ENCODE results near the gene RNU6-8. TPM values are rescaled to one million over a fixed set of nuclear protein-coding genes. Genes with fewer than 3 reads are reported as not detected.
A peak's percentile ranks its signal among the peaks of the same experiment; 100 is the strongest.

RNU6-8 gene
- total RNA-seq, 1 experiment from 2014 or later, result not detected

DNA sequence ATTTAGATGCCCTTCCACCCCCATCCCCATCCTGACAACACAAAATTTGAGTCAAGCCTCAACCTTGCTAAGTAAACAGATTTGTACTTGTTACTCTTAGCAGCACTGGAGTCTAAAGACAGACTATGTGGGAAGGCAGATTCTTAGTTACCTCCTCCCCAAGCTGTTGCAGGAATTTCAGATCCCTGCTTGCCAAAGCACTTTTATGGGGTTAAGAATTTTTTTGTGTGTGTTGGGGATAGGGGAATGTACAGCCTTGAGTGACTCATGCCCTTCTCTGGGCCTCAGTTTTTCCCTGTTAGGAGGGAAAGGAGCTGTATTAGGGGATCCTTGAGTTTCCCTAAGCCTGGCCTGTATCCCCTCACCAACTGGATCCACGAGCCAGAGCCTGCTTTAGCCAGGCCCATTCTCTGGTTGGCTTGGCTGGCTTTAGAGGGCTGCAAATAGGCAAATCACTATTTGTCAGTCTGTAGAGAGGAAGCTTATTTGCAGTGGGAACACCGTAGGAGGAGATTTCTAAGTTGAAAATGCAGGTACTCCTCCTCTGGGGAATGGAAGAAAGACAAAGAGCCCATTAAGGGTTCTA lies 27.7 kb upstream of the RNU6-8 start:
- no CpG with 5 or more reads among the region's 2 CpGs for WGBS (ENCODE audit: extremely low coverage, insufficient read length, low lambda C conversion rate)
- Histone ChIP-seq H2BK5ac (ENCODE audit: insufficient read length, low read length) (no peak overlapping the region), H3K27ac (ENCODE audit: insufficient read length, low read depth, low read length) (no peak overlapping the region), H2BK15ac (ENCODE audit: low read depth, low read length) (no peak overlapping the region), H2BK20ac (ENCODE audit: low read depth, low read length, poor library complexity, severe bottlenecking) (no peak overlapping the region), H4K5ac (ENCODE audit: insufficient read length, low read depth, low read length) (no peak overlapping the region), H2AK5ac (ENCODE audit: insufficient read length, low read length) (no peak overlapping the region), H3K23ac (ENCODE audit: insufficient read length, low read depth, low read length) (no peak overlapping the region), H3K23me2 (ENCODE audit: insufficient read length, low read depth, low read length, poor library complexity, severe bottlenecking) (no peaks in the 10 kb centered on the region), H3K18ac (ENCODE audit: insufficient read length, low read depth, low read length) (no peak overlapping the region), H3K4me2 (ENCODE audit: insufficient read depth, insufficient read length, low read length) (no peak overlapping the region), H3K79me2 (ENCODE audit: insufficient read depth, low read length) (no peaks in the 10 kb centered on the region), H3K27me3 (ENCODE audit: insufficient read depth, low read length) (no peaks in the 10 kb centered on the region), H4K91ac (ENCODE audit: insufficient read length, low read depth, low read length) (no peak overlapping the region), H3K79me1 (ENCODE audit: insufficient read depth, low read depth, low read length, poor library complexity, severe bottlenecking) (no peaks in the 10 kb centered on the region), H2AFZ (ENCODE audit: low read length) (no peak overlapping the region), H2BK12ac (ENCODE audit: insufficient read length, low read depth, low read length) (no peak overlapping the region), H3K9me3 (ENCODE audit: control insufficient read depth, low read depth, low read length) (no peaks in the 10 kb centered on the region), H3K14ac (ENCODE audit: insufficient read depth, low read length) (no peak overlapping the region), H3K4ac (ENCODE audit: low read depth, low read length) (no peak overlapping the region), H2BK120ac (ENCODE audit: low read depth, low read length, poor library complexity, severe bottlenecking) (no peak overlapping the region), H3K56ac (ENCODE audit: insufficient read length, low read depth, low read length) (no peak overlapping the region), H3K9ac (ENCODE audit: extremely low read depth, insufficient read length, low read length) (no peak overlapping the region), H4K20me1 (ENCODE audit: control insufficient read depth, insufficient read depth, insufficient read length) (no peaks in the 10 kb centered on the region), H3T11ph (ENCODE audit: low read length) (no peak overlapping the region), H4K8ac (replicated peaks; ENCODE audit: insufficient read length, low read depth, low read length) (no peak overlapping the region), H3K4me1 (ENCODE audit: insufficient read depth, low read length) (no peaks in the 10 kb centered on the region)
- Mint-ChIP-seq H3K27ac (peak overlapping the region in 1 of 3 experiments; percentile 56; a peak in 1 of 7 replicates), H3K4me1 (no peaks in the 10 kb centered on the region), H3K27me3 (ENCODE audit: low read depth) (no peaks in the 10 kb centered on the region), H3K36me3 (ENCODE audit: insufficient read depth in 1 of 3, low read depth in 3 of 3) (no peaks in the 10 kb centered on the region; a peak in 1 of 7 replicates), H3K4me3 (no peak overlapping the region), H3K9me3 (peaks cover 3% of the 10 kb centered on the region in 2 experiments; a peak in 2 of 5 replicates)
- no peak for DNase-seq
- TF ChIP-seq, protein P1, sequence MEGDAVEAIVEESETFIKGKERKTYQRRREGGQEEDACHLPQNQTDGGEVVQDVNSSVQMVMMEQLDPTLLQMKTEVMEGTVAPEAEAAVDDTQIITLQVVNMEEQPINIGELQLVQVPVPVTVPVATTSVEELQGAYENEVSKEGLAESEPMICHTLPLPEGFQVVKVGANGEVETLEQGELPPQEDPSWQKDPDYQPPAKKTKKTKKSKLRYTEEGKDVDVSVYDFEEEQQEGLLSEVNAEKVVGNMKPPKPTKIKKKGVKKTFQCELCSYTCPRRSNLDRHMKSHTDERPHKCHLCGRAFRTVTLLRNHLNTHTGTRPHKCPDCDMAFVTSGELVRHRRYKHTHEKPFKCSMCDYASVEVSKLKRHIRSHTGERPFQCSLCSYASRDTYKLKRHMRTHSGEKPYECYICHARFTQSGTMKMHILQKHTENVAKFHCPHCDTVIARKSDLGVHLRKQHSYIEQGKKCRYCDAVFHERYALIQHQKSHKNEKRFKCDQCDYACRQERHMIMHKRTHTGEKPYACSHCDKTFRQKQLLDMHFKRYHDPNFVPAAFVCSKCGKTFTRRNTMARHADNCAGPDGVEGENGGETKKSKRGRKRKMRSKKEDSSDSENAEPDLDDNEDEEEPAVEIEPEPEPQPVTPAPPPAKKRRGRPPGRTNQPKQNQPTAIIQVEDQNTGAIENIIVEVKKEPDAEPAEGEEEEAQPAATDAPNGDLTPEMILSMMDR (conservative IDR thresholded peaks at IDR 0.05), result no peak

Data from H9 (cell line).